PC-9 (cell line): ENCODE data around the gene ANAPC10. TPM values are rescaled to one million over a fixed set of nuclear protein-coding genes. Genes with fewer than 3 reads are reported as not detected.
"Not testable (repeated sequence)": the region's sequence is repeated elsewhere in the genome, so short reads cannot be mapped to it uniquely, and the experiment has no call there.

Experiments
- Bru-seq: library from RNA; stranded (reverse); fragments of 400-500 nt; gene quantifications from one replicate; lab custom pipeline; 2021; lab: Mats Ljungman, UMichigan
- BruChase-seq, 2 experiments: library from RNA; stranded (reverse); fragments of 400-500 nt; gene quantifications; one replicate each; lab custom pipeline; 2021; lab: Mats Ljungman, UMichigan
- BruUV-seq: library from RNA; stranded (reverse); fragments of 400-500 nt; replicated peaks from 2 replicates; lab custom pipeline; 2021; lab: Mats Ljungman, UMichigan
- CTCF ChIA-PET: fragments of 300-600 bp; sonication (Branson Sonifier 250); formaldehyde crosslinking; loops from one replicate; lab custom pipeline; 2022; ENCODE audit warnings: antibody characterized with exemption; lab: Charles Lee
- POLR2A ChIA-PET: fragments of 300-600 bp; sonication (Branson Sonifier 250); formaldehyde crosslinking; loops from one replicate; lab custom pipeline; 2022; ENCODE audit warnings: antibody characterized with exemption; ENCODE audit not compliant: unreplicated experiment; lab: Charles Lee
- DNase-seq, 2 experiments: peaks; one replicate each; pipeline versions ENCODE4 v3.0.0 to v3.0.0-alpha.2; 2015 to 2022; ENCODE audit warnings: mixed read lengths in 1 of 2
- H2AFZ ChIP-seq: fragments of 200-600 bp; sonication (generic); 2 replicates; pipeline ENCODE4 v1.8.1; 2017; ENCODE audit warnings: antibody characterized with exemption
- H3F3A ChIP-seq: fragments of 200-600 bp; sonication (generic); 2 replicates; pipeline ENCODE4 v1.8.1; 2017; ENCODE audit warnings: antibody characterized with exemption, mild to moderate bottlenecking, low read depth; ENCODE audit not compliant: insufficient read depth
- H3K27ac ChIP-seq: fragments of 200-600 bp; sonication (generic); 2 replicates; pipeline ENCODE4 v1.6.1; 2016; ENCODE audit warnings: mixed run types
- H3K27me3 ChIP-seq: fragments of 200-600 bp; sonication (generic); 2 replicates; pipeline ENCODE4 v1.6.1; 2016; ENCODE audit warnings: low read depth, mixed run types; ENCODE audit not compliant: insufficient read depth
- H3K36me3 ChIP-seq: fragments of 200-600 bp; sonication (generic); 2 replicates; pipeline ENCODE4 v1.6.1; 2016; ENCODE audit warnings: low read depth, mixed run types
- H3K4me1 ChIP-seq: fragments of 200-600 bp; sonication (generic); replicated peaks from 2 replicates; pipeline ENCODE4 v1.6.1; 2016; ENCODE audit warnings: mixed run types; ENCODE audit not compliant: insufficient read depth
- H3K4me2 ChIP-seq: fragments of 200-600 bp; sonication (generic); 2 replicates; pipeline ENCODE4 v1.6.1; 2017; ENCODE audit warnings: mixed run types
- H3K4me3 ChIP-seq: fragments of 200-600 bp; sonication (generic); 2 replicates; pipeline ENCODE4 v1.6.1; 2016; ENCODE audit warnings: mixed run types
- H3K79me2 ChIP-seq: fragments of 200-600 bp; sonication (generic); 2 replicates; pipeline ENCODE4 v1.6.1; 2017; ENCODE audit warnings: low read depth, mixed run types
- H3K9me2 ChIP-seq: fragments of 200-600 bp; sonication (generic); 2 replicates; pipeline ENCODE4 v1.8.1; 2017; ENCODE audit warnings: mild to moderate bottlenecking; ENCODE audit not compliant: insufficient read depth
- H3K9me3 ChIP-seq: fragments of 200-600 bp; sonication (generic); 2 replicates; pipeline ENCODE4 v1.8.1; 2016; ENCODE audit warnings: low read depth; ENCODE audit not compliant: insufficient read depth
- H4K20me1 ChIP-seq: fragments of 200-600 bp; sonication (generic); 2 replicates; pipeline ENCODE4 v1.8.1; 2017; ENCODE audit not compliant: insufficient read depth
- EZH2 ChIP-seq: fragments of 200-600 bp; sonication (generic); IDR thresholded peaks from 2 replicates; pipeline ENCODE4 v1.8.0; 2017; ENCODE audit warnings: antibody characterized with exemption, low read depth
- intact Hi-C: fragments of 100-400 bp; cut with micrococcal nuclease; formaldehyde crosslinking; loops from one replicate; pipeline ENCODE4 v1.10.0; 2022; ENCODE audit not compliant: unreplicated experiment
- long read RNA-seq: library from polyadenylated mRNA; stranded (forward); transcript quantifications from one replicate; pipeline ENCODE4 v2.0.0, GENCODE V29; 2022
- total RNA-seq: library from RNA; stranded (reverse); gene quantifications from 2 replicates; pipeline ENCODE4 v1.2.3, GENCODE V29; 2021
- TF ChIP-seq, protein P1 (sequence below): fragments of 200-600 bp; sonication (generic); conservative IDR thresholded peaks from 2 replicates; pipeline ENCODE4 v1.6.1; 2017; ENCODE audit warnings: mixed run types, antibody characterized with exemption, mild to moderate bottlenecking, moderate library complexity

The ANAPC10 gene, protein sequence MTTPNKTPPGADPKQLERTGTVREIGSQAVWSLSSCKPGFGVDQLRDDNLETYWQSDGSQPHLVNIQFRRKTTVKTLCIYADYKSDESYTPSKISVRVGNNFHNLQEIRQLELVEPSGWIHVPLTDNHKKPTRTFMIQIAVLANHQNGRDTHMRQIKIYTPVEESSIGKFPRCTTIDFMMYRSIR
- total RNA-seq (16.5 and 20.2 TPM in 2 replicates), Bru-seq, nascent RNA (percentile 72 among the genes with signal in this experiment), BruChase-seq, experiment 1, labeled RNA remaining after a 2-hour chase (percentile 85 among the genes with signal in this experiment), BruChase-seq, experiment 2, labeled RNA remaining after a 6-hour chase (percentile 86 among the genes with signal in this experiment)
- long read RNA-seq, transcript ANAPC10-201 (5 exons, 868 nt): minor isoform, 7 of 36 reads
- long read RNA-seq, transcript ANAPC10-209 (5 exons, 1,025 nt): major isoform, 12 of 36 reads
- long read RNA-seq, partial matches to known transcripts: 0 of 36 reads
- long read RNA-seq, other reads (novel, unspliced or antisense): 13 of 36 reads

DNA sequence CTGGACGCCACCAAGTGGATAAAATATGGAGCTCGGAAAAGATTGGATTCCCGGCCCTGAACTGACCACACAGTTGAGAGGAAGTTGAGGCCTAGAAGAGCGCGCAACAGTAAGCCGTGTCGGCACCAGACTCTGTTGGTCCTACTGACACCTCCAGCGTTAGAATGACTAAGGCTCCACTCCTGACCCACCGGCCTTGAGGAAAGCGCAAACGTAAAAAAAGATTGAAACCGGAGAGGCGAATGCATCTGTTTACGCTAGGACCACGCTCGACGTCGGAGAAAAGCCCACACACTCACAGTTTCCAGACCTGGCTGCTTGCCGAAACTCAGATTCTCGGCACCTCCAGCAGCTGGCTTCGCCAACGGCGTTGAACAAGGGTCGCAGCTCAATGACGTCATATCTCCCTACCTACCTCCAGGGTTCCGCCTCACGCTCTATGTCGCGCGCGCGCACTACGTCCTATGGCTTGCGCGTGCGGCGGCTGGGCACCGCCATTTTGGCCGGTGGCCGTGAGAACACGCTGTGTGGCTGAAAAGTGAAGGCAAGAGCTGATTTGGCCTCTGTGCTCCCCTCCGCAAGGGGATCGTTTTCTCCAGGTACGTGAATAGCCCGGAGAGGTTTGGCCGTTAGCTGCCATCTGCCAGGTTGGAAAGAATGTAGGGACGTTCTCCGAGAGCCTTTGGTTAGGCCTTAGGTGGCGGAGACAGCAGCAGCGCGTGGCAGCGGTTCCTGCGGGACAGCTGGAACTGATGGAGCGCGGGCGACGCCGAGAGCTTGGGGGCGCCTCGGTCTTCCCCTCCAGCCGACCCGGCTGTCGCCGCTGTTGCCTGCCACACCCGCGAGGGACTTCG is at the start of gene ANAPC10, which contains the start of gene ABCE1:
Gene ANAPC10, minus strand, starts transcription at position 376 of the 854 bp plus-strand sequence. CDS start 2,097 bp downstream, outside the sequence.
Gene ABCE1, plus strand, starts transcription at position 491 of the 854 bp plus-strand sequence. CDS start 6,102 bp downstream, outside the sequence.
- DNase-seq: peak; percentile 86 to 90
- no peak for TF ChIP-seq EZH2
- TF ChIP-seq, protein P1, sequence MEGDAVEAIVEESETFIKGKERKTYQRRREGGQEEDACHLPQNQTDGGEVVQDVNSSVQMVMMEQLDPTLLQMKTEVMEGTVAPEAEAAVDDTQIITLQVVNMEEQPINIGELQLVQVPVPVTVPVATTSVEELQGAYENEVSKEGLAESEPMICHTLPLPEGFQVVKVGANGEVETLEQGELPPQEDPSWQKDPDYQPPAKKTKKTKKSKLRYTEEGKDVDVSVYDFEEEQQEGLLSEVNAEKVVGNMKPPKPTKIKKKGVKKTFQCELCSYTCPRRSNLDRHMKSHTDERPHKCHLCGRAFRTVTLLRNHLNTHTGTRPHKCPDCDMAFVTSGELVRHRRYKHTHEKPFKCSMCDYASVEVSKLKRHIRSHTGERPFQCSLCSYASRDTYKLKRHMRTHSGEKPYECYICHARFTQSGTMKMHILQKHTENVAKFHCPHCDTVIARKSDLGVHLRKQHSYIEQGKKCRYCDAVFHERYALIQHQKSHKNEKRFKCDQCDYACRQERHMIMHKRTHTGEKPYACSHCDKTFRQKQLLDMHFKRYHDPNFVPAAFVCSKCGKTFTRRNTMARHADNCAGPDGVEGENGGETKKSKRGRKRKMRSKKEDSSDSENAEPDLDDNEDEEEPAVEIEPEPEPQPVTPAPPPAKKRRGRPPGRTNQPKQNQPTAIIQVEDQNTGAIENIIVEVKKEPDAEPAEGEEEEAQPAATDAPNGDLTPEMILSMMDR: no peak
- Histone ChIP-seq H3K4me2 (peak within 1 kb of the TSS; percentile 87), H3K79me2 (peaks cover 81% of the 10 kb centered on the region), H4K20me1 (peaks cover 20% of the 10 kb centered on the region), H3K27me3 (no peaks in the 10 kb centered on the region), H3F3A (peaks cover 7% of the 10 kb centered on the region; the same call in 1 of the 2 replicates), H3K9me3 (no peaks in the 10 kb centered on the region), H3K27ac (peak within 1 kb of the TSS; percentile 82), H3K36me3 (0 out of 2 replicates have a peak, but pooled peaks cover 25% of the 10 kb centered on the region), H2AFZ (peak within 1 kb of the TSS; percentile 94), H3K4me1 (peaks cover 20% of the 10 kb centered on the region), H3K9me2 (no peaks in the 10 kb centered on the region), H3K4me3 (peak within 1 kb of the TSS; percentile 78)
- CTCF ChIA-PET: interaction anchor here (0.6 kb wide), 1 partner anchor 84 kb away, joined by 5 read pairs; no protein-coding TSS in a partner anchor
- intact Hi-C loops: loop anchor here (5.0 kb wide), 1 partner anchor 519 kb away; the partner anchor contains the start of gene MMAA
- TSS peak; percentile 64 for BruUV-seq
- POLR2A ChIA-PET: interaction anchor here (0.5 to 0.7 kb wide), 9 partner anchors 31 to 1550 kb away, joined by 3 to 8 read pairs (median 4); no protein-coding TSS in a partner anchor

DNA sequence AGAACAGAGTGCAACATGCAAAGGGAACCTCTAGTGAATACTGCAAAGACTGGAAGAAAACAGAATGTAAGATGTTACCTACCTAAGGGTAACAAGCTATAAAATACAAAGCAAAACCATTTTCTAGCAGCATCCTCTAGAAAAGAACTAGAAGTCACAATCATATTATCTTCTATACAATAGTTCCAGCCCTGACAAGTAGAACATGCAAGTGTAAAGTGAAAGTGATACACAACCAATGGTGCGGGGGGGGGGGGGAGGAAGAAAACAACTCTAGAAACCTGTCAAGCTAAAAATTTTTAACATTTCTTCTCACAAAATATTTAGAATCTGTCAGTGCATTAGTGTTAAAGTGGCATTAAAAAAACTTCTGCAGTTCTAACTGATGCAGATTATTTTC is 38.2 kb upstream of the ANAPC10 start:
- H3K27ac ChIP-seq, BruUV-seq, H2AFZ ChIP-seq, DNase-seq, H3K36me3 ChIP-seq, H3K27me3 ChIP-seq, H3K4me3 ChIP-seq, H3K4me2 ChIP-seq, intact Hi-C loops, H3K9me2 ChIP-seq, H3K4me1 ChIP-seq, POLR2A ChIA-PET, H3K79me2 ChIP-seq, H4K20me1 ChIP-seq, H3F3A ChIP-seq, H3K9me3 ChIP-seq: not testable (repeated sequence)
- CTCF ChIA-PET: interaction anchor here (0.6 kb wide), 1 partner anchor 22 kb away, joined by 4 read pairs; no protein-coding TSS in a partner anchor

DNA sequence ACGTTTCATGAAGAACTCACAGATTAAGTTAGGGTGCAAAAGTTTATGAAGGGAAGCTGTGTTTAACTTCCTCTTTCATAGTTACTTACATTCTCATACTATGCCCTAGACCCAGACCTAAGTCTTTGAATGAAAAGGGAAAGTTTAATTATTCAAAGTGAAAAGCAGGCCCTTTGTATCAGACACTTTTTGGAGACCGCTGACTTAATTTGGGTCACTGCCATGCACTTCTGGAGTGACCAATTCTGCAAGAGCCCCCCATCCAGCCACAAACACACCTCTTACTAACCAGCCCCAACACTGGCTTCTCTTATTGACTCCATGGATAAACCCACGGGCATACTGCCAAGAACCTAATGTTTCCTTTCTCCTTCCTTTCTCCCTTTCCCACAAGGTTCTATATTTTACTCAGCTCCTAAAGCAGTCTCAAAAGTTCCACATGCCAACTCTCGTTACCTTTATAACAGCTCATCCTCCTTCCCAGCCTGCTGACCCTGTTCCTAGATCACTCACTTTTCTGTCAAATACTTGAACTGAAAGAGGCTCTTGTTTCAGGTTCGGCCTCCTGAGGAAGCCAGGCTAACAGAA is 34.6 kb upstream of the ANAPC10 start:
- Histone ChIP-seq H3K79me2 (no peaks in the 10 kb centered on the region), H3F3A (peaks cover 16% of the 10 kb centered on the region), H3K9me3 (no peaks in the 10 kb centered on the region), H4K20me1 (no peaks in the 10 kb centered on the region), H3K36me3 (0 out of 2 replicates have a peak, but pooled peaks cover 4% of the 10 kb centered on the region), H2AFZ (no peak overlapping the region), H3K4me1 (no peaks in the 10 kb centered on the region), H3K27ac (no peak overlapping the region), H3K4me3 (no peak overlapping the region), H3K27me3 (no peaks in the 10 kb centered on the region), H3K4me2 (no peak overlapping the region), H3K9me2 (no peaks in the 10 kb centered on the region)
- intact Hi-C loops: no loop called here
- no peak for TF ChIP-seq EZH2
- TF ChIP-seq, protein P1: no peak
- POLR2A ChIA-PET: interaction anchor here (0.7 kb wide), 1 partner anchor 13 kb away, joined by 5 read pairs; no protein-coding TSS in a partner anchor
- no TSS peak for BruUV-seq
- CTCF ChIA-PET: no interaction called here
- no peak for DNase-seq
